K562 (cell line): ENCODE measurements around the gene TMEM200A. TPM values are rescaled to one million over a fixed set of nuclear protein-coding genes. Genes with fewer than 3 reads are reported as not detected.

Experiments used
- ATAC-seq: fragments of 200-7000 bp; cut with Tn5 transposase; 3 replicates; pipeline ENCODE4 v1.9.1; 2020; ENCODE audit warnings: moderate library complexity
- BruUV-seq: library from RNA; stranded (reverse); fragments of 400-500 nt; replicated peaks from 2 replicates; lab custom pipeline; 2021; lab: Mats Ljungman, UMichigan
- CTCF ChIA-PET: fragments of 300-600 bp; formaldehyde crosslinking; extraction: SDS; loops from one replicate; lab custom pipeline; 2021; ENCODE audit warnings: low intra/inter-chr PET ratio; lab: Yijun Ruan, JAX
- POLR2A ChIA-PET: fragments of 300-600, 350-650 bp; sonication (Branson Sonifier 250); formaldehyde crosslinking; extraction: SDS; loops from one replicate; lab custom pipeline; 2021; ENCODE audit warnings: antibody characterized with exemption, inconsistent platforms; lab: Yijun Ruan, JAX
- DNase-seq, 4 experiments: peaks; one replicate each; pipeline versions ENCODE4 v3.0.0 to v3.0.0-alpha.2; 2011 to 2018; ENCODE audit warnings: low spot score in 3 of 4, mixed read lengths in 3 of 4; ENCODE audit errors: extremely low read depth in 1 of 4
- FAIRE-seq: peaks from 2 replicates; lab custom pipeline; 2011; peaks lifted over from hg19 to GRCh38; lab: Jason Lieb, UNC
- H2AFZ ChIP-seq: 2 replicates; pipeline ENCODE4 v1.6.0; 2011; ENCODE audit warnings: low read depth, low read length, control low read depth, inconsistent platforms
- H3K27ac ChIP-seq: fragments of 200-600 bp; 3 replicates; pipeline ENCODE4 v1.8.0; 2011; ENCODE audit warnings: low read depth, mild to moderate bottlenecking, control low read depth, inconsistent platforms, low read length, moderate library complexity, mixed read lengths; ENCODE audit errors: extremely low read depth
- H3K27me3 ChIP-seq, 2 experiments: fragments of 300-600 bp in 1 of 2; 2 replicates in 1 of 2; 3 replicates in 1 of 2; pipeline versions ENCODE4 v1.6.0 to v1.8.0; 2011; ENCODE audit warnings: inconsistent platforms in 2 of 2, low read length in 2 of 2, mild to moderate bottlenecking in 1 of 2, mixed read lengths in 1 of 2, moderate library complexity in 1 of 2; ENCODE audit not compliant: control insufficient read depth in 2 of 2, insufficient read depth in 2 of 2
- H3K36me3 ChIP-seq: fragments of 300-600 bp; 3 replicates; pipeline ENCODE4 v1.8.0; 2011; ENCODE audit warnings: mild to moderate bottlenecking, low read length, inconsistent platforms; ENCODE audit not compliant: control insufficient read depth, insufficient read depth
- H3K4me1 ChIP-seq, 2 experiments: fragments of 200-600 bp in 1 of 2; replicated peaks in 1 of 2; 2 replicates in 1 of 2; 3 replicates in 1 of 2; pipeline versions ENCODE4 v1.5.1 to v1.8.0; 2011; ENCODE audit warnings: inconsistent platforms in 2 of 2, low read length in 2 of 2, mild to moderate bottlenecking in 1 of 2, mixed read lengths in 1 of 2, moderate library complexity in 1 of 2; ENCODE audit not compliant: control insufficient read depth in 2 of 2, insufficient read depth in 2 of 2
- H3K4me2 ChIP-seq: 2 replicates; pipeline ENCODE4 v1.6.1; 2011; ENCODE audit warnings: low read length, control low read depth, inconsistent platforms, mixed read lengths; ENCODE audit not compliant: insufficient read depth
- H3K4me3 ChIP-seq: fragments of 200-600 bp; sonication (generic), shearing (Covaris generic); 2 replicates; pipeline ENCODE4 v1.5.1; 2016; ENCODE audit warnings: control low read depth, inconsistent platforms
- H3K79me2 ChIP-seq: fragments of 200-600 bp; 3 replicates; pipeline ENCODE4 v1.8.0; 2011; ENCODE audit warnings: low read length, inconsistent platforms; ENCODE audit not compliant: control insufficient read depth, insufficient read depth
- H3K9ac ChIP-seq, 2 experiments: 2 replicates each; pipeline versions ENCODE4 v1.6.0 to v1.6.1; 2011; ENCODE audit warnings: low read depth in 2 of 2, low read length in 2 of 2, control low read depth in 1 of 2, inconsistent platforms in 1 of 2, mild to moderate bottlenecking in 1 of 2, mixed read lengths in 1 of 2; ENCODE audit not compliant: insufficient read depth in 1 of 2
- H3K9me1 ChIP-seq: one replicate; pipeline ENCODE4 v1.6.0; 2011; ENCODE audit warnings: inconsistent platforms, mild to moderate bottlenecking, low read length, moderate library complexity; ENCODE audit not compliant: control insufficient read depth, insufficient read depth
- H3K9me3 ChIP-seq: replicated peaks from 2 replicates; pipeline ENCODE4 v1.5.1; 2011; ENCODE audit warnings: low read depth, low read length, inconsistent platforms; ENCODE audit not compliant: control insufficient read depth, insufficient read depth
- H4K20me1 ChIP-seq: replicated peaks from 2 replicates; pipeline ENCODE4 v1.6.1; 2011; ENCODE audit warnings: low read length, inconsistent platforms, mixed read lengths; ENCODE audit not compliant: control insufficient read depth, insufficient read depth
- CBFA2T2 ChIP-seq: fragments of 450-650 bp; conservative IDR thresholded peaks from 2 replicates; pipeline ENCODE4 v1.6.1; 2017; ENCODE audit warnings: mild to moderate bottlenecking
- FOXP1 ChIP-seq: sonication (generic); formaldehyde crosslinking; IDR thresholded peaks from 2 replicates; pipeline ENCODE4 v1.8.0; 2022; ENCODE audit warnings: mild to moderate bottlenecking, missing genetic modification reagents
- GTF2F1 ChIP-seq: IDR thresholded peaks from 2 replicates; pipeline ENCODE4 v1.6.1; 2011; ENCODE audit warnings: low read depth, low read length, improper control_type of control experiment
- MCM5 ChIP-seq: fragments of 450-650 bp; IDR thresholded peaks from 2 replicates; pipeline ENCODE4 v1.6.1; 2016; ENCODE audit warnings: low read depth
- SREBF1 ChIP-seq: fragments of 150-350 bp; IDR thresholded peaks from 2 replicates; pipeline ENCODE4 v1.6.1; 2014; ENCODE audit warnings: antibody characterized with exemption, low read depth, low read length, borderline replicate concordance
- SUPT5H ChIP-seq: fragments of 450-650 bp; IDR thresholded peaks from 2 replicates; pipeline ENCODE4 v1.6.1; 2016
- TRIM24 ChIP-seq, 2 experiments: fragments of 450-650 bp; IDR thresholded peaks; 2 replicates each; pipeline ENCODE4 v1.6.1; 2016
- ZFP30 ChIP-seq: fragments of 250-450 bp; sonication (Bioruptor Pico); IDR thresholded peaks from 2 replicates; pipeline ENCODE4 v1.8.0; 2022; ENCODE audit warnings: moderate library complexity, mild to moderate bottlenecking, inconsistent platforms, borderline replicate concordance
- ZZZ3 ChIP-seq: fragments of 450-650 bp; IDR thresholded peaks from 2 replicates; pipeline ENCODE4 v1.6.1; 2016; ENCODE audit warnings: antibody characterized with exemption, mild to moderate bottlenecking, moderate library complexity
- in situ Hi-C: fragments of 300-500 bp; cut with MboI; formaldehyde crosslinking; loops from 4 replicates; pipeline ENCODE4 v1.15.0; 2018; ENCODE audit warnings: inconsistent platforms, mixed read lengths
- intact Hi-C: fragments of 100-400 bp; cut with micrococcal nuclease; formaldehyde crosslinking; loops from 2 replicates; pipeline ENCODE4 v1.14.2; 2022
- polyA plus RNA-seq, 8 experiments: library from polyadenylated mRNA; depleted of rRNA in 4 of 8; stranded (reverse) in 5 of 8; unstranded in 3 of 8; fragments of >200 nt; fragmentation: Nextera tagmentation in 2 of 8; fragmentation: Illumina TruSeq in 1 of 8; extraction: Ambion mirVana in 2 of 8; extraction: Trizol in 1 of 8; gene quantifications; 2 replicates each; pipeline versions ENCODE4 v1.2.1 to v1.2.3, GENCODE V29; 2011 to 2014; ENCODE audit warnings: inconsistent platforms in 1 of 8, missing spikeins in 1 of 8
- total RNA-seq, 7 experiments: library from RNA; depleted of rRNA in 6 of 7; stranded (reverse); fragments of >200 nt in 6 of 7; fragmentation: Illumina TruSeq in 2 of 7; extraction: Trizol in 2 of 7; gene quantifications; 2 replicates each; pipeline versions ENCODE4 v1.2.1 to v1.2.3, GENCODE V29; 2011 to 2021; ENCODE audit warnings: low replicate concordance in 1 of 7
- TF ChIP-seq, protein P1 (sequence below): fragments of 150-350 bp; conservative IDR thresholded peaks from 2 replicates; pipeline ENCODE4 v1.6.1; 2014; ENCODE audit warnings: low read length
- TF ChIP-seq, protein P2 (sequence below): fragments of 250-450 bp; sonication (Bioruptor Pico); IDR thresholded peaks from 2 replicates; pipeline ENCODE4 v1.5.0; 2021; ENCODE audit warnings: mild to moderate bottlenecking, moderate library complexity
- TF ChIP-seq, protein P3 (sequence below): conservative IDR thresholded peaks from 2 replicates; pipeline ENCODE4 v1.6.1; 2011; ENCODE audit warnings: low read depth, mild to moderate bottlenecking, low read length; ENCODE audit not compliant: control insufficient read depth

TMEM200A gene
- total and polyA plus RNA-seq, 9 of the 15 experiments (the other 6 are each of a cell fraction or from before 2014, with no cell fraction given) = 0.04 TPM; not detected in 8

DNA sequence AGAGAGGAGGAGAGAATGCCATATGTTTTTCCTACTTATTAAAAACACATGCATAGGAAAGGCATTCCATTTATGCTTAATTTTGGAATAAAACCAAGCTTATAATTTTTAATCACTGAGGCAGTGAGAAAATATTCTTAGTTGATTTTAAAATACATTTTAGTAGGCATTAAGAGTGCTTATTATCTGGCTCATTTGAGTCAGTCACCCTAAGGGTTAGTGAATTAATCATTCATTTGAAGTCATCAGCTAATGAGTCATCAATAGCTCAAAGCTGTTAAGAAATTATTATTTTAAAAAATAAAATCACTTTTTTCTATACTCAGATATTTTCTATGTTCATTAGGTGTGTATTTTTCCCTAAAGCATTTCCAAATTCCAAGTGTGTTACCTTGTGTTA, 81.6 kb downstream of the TMEM200A start:
- DNase-seq = no peak
- Histone ChIP-seq H3K27ac (no peak overlapping the region), H3K4me2 (no peak overlapping the region), H3K4me3 (no peak overlapping the region), H2AFZ (no peak overlapping the region), H3K79me2 (no peaks in the 10 kb centered on the region), H3K9me3 (no peaks in the 10 kb centered on the region), H4K20me1 (no peaks in the 10 kb centered on the region), H3K27me3 (no peaks in the 10 kb centered on the region), H3K9me1 (no peaks in the 10 kb centered on the region), H3K4me1 (no peaks in the 10 kb centered on the region), H3K9ac (no peak overlapping the region), H3K36me3 (no peaks in the 10 kb centered on the region)
- in situ Hi-C loops (no loop called here), intact Hi-C loops (no loop called here)
- no TSS peak for BruUV-seq
- TF ChIP-seq ZFP30 (no peak), ZZZ3 (no peak), GTF2F1 (no peak), SUPT5H (no peak), TRIM24 (IDR thresholded peaks at IDR 0.05) (no peak), CBFA2T2 (no peak), SREBF1 (no peak), FOXP1 (CRISPR knock-in tag) (no peak), MCM5 (no peak)
- TF ChIP-seq, protein P1, sequence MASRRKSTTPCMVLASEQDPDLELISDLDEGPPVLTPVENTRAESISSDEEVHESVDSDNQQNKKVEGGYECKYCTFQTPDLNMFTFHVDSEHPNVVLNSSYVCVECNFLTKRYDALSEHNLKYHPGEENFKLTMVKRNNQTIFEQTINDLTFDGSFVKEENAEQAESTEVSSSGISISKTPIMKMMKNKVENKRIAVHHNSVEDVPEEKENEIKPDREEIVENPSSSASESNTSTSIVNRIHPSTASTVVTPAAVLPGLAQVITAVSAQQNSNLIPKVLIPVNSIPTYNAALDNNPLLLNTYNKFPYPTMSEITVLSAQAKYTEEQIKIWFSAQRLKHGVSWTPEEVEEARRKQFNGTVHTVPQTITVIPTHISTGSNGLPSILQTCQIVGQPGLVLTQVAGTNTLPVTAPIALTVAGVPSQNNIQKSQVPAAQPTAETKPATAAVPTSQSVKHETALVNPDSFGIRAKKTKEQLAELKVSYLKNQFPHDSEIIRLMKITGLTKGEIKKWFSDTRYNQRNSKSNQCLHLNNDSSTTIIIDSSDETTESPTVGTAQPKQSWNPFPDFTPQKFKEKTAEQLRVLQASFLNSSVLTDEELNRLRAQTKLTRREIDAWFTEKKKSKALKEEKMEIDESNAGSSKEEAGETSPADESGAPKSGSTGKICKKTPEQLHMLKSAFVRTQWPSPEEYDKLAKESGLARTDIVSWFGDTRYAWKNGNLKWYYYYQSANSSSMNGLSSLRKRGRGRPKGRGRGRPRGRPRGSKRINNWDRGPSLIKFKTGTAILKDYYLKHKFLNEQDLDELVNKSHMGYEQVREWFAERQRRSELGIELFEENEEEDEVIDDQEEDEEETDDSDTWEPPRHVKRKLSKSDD = no peak
- TF ChIP-seq, protein P2, sequence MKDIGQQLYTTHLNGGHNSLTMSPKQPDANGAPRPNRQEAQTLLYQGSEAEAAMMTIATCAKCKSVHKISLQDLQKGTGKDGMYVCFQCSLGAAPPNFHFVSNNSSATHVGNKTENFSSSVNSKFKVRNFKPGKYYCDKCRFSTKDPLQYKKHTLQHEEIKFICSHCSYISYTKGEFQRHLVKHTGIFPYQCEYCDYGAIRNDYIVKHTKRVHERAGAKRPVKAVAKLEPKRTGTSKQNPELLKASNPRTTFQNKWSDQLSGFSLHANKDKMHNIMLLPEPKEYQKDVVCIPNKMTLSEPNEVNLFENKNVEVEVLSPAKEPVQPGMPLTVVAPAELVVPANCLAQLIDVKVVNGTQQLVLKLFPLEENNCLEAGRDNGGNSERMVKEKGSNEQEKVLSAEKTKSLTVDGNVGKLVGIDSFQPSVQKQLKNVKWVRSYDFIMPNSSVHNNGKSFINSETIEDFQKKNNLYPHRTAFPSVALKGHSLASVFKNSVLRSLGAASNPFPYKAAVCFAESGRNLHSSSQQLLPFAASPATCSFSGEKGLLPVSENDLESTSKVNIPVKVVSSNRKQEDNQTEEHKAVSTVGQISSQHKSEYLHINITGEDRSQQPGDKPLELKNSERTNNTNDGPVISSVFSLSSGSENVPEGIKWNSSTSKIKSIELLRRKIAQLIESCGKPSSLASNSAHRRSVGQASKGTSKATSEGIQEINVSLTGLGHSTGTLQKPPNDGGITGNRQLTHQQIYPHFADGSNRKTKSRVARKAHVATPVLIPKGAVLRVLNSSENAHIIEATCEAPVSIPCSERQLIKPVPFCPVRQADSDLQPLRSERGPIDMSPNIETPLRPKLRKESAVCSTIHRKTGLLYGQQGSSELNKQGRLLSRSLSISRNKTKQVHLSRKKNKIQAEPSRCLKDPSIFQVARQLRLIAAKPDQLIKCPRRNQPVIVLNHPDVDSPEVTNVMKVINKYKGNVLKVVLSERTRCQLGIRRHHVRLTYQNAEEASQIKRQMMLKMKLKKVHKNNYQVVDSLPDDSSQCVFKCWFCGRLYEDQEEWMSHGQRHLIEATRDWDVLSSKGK = no peak
- TF ChIP-seq, protein P3, sequence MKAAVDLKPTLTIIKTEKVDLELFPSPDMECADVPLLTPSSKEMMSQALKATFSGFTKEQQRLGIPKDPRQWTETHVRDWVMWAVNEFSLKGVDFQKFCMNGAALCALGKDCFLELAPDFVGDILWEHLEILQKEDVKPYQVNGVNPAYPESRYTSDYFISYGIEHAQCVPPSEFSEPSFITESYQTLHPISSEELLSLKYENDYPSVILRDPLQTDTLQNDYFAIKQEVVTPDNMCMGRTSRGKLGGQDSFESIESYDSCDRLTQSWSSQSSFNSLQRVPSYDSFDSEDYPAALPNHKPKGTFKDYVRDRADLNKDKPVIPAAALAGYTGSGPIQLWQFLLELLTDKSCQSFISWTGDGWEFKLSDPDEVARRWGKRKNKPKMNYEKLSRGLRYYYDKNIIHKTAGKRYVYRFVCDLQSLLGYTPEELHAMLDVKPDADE = no peak
- no peak for ATAC-seq
- POLR2A ChIA-PET = no interaction called here
- CTCF ChIA-PET = no interaction called here
- FAIRE-seq = no peak
